Erythroblast (primary cell): ENCODE measurements around the gene DCAF15.

ENCODE experiments used
- GATA1 ChIP-seq: IDR thresholded peaks from 2 replicates; pipeline ENCODE4 v1.6.1; 2011; ENCODE audit warnings: low read depth, mild to moderate bottlenecking, control low read depth, low read length, moderate library complexity
- POLR2A ChIP-seq: IDR thresholded peaks from 2 replicates; pipeline ENCODE4 v1.6.1; 2011; ENCODE audit warnings: mild to moderate bottlenecking, low read length

- TF ChIP-seq POLR2A (no peak), GATA1 (no peak)
Observed at GRCh38 chr19:13987101-13987890, 35.0 kb downstream of the DCAF15 start.
